SW480 (cell line): ENCODE data around the gene TAP1.
"Not testable (repeated sequence)": the region's sequence is repeated elsewhere in the genome, so short reads cannot be mapped to it uniquely, and the experiment has no call there.

Experiments
- DNase-seq: peaks from one replicate; pipeline ENCODE4 v3.0.0-alpha.2; 2016; ENCODE audit warnings: low spot score

Gene TAP1

DNA sequence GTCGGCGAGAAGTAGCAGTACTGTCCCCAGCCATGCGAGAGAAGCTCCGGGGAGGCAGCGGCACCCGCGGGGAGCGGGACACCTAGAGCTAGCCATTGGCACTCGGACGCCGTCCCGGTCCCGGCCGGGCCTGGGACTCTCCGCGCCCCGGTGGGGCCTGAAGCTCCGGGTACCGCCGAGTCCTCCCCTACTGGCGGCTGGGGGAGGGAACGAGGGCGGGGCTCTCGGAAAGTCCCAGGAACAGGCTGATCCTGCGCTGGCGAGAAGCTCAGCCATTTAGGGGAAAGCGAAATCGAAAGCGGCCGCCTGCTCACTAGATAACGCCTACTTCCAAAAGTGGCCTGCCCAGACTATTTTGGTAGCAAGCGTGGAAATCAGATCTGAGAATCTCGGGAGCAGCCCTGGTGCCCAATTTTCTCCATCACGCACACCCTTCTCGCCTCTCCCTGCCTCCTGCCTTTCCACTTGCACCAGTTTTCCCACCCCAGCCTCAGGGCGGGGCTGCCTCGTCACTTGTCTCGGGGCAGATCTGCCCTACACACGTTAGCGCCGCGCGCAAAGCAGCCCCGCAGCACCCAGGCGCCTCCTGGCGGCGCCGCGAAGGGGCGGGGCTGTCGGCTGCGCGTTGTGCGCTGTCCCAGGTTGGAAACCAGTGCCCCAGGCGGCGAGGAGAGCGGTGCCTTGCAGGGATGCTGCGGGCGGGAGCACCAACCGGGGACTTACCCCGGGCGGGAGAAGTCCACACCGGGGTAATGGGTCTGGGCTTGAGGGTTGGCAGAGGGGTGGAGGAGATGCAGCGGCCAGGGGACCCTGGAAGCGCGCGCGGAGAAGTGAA, at the start of gene TAP1, which contains the start of gene PSMB9:
Gene TAP1 (minus strand): TSS at position 164 of the 835 bp plus-strand sequence. CDS start 68 bp downstream, at position 96.
Gene PSMB9 (plus strand): TSS at position 652 of the 835 bp plus-strand sequence. CDS start 38 bp downstream, at position 690.
- peak; percentile 88 for DNase-seq

- DNase-seq, result no peak
These were observed 41.5 kb upstream of the TAP1 start for GRCh38 chr6:32895006-32895345.

DNA sequence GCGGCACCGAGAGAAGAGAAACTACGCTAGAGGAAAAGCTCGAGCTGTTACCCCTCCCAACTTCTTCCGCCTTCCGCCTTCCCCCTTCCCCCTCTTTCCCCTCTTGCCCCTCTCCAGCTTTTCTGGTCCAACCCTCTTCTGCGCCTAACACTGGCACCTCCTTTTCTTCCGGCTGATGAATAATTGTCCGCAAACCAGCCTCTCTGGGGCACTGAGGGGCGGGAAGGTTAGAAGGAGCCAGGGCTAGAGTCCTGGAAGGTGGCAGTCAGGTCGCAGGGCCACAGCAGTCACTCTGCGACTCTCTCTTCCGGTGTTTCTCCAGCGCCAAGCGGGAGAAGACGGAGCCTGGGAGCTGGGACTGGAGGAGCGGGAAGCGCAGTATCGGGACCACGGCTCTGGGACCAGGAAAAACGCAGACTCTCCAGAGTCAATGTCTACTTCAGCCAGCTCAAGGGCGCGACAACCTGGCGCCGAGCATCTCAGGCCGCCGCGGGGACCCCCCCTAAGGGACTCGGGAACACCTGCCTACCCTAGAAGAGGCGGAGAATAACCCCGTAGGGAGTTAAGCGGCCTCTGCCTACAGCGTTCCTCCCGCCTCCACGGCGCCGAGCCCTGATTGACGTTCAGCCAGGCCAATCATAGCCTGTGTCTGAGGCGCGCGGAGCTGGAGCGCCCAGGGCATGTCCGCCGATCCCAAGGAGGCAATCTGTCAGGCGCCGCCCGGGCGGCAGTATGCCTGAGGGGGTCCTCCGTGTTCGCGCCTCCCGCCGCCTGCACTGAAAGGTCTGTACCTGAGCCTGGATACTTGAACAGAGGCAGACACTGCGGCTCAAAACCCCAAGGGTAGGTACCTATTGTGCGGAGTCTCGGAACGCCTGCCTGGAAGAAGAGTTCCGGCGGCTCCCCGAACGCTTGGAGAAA, 40.8 kb upstream of the TAP1 start:
- peak; percentile 78 for DNase-seq

DNA sequence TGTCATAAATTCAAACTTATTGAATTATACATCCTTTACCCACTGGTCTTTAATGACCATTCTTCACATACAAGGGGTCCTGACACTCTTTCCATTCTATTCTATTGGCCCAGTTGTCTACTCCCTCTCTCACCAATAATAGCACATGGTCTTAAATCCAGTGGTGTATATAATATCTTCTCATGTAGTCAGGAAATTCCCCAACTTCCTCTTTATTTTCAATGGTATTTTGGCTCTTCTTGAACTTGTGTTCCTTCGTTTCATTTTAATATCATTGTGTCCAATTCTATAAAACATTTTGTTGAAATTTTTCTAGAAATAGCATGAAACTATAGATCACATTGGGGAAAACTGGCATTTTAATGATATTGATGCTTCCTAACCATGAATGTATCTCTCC, 37.3 kb upstream of the TAP1 start:
- no peak for DNase-seq

GRCh38 chr6:32889533-32889932, 36.0 kb upstream of the TAP1 start:
- DNase-seq, result no peak

- DNase-seq, result no peak
These were observed 35.1 kb upstream of the TAP1 start for GRCh38 chr6:32888576-32888975.

DNA sequence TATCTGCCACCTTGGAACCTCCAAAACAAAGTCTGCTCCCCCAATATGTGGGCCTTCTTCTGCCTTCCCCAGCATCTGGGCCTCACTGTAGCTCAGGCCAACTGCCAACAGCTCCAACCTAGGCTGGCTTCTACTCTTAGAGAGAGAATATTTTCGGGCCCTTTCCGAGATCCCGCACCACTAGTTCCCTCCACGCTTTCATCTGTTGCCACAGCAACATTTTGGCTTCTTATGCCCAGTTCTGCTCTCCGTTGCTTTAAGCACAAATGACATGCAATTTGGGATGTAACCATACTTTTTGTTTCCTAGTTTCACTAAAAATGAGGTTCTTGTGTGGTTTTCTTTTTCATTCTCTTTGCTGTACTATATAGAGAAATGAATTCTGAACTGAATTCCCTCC, 34.1 kb upstream of the TAP1 start:
- DNase-seq, result no peak

DNA sequence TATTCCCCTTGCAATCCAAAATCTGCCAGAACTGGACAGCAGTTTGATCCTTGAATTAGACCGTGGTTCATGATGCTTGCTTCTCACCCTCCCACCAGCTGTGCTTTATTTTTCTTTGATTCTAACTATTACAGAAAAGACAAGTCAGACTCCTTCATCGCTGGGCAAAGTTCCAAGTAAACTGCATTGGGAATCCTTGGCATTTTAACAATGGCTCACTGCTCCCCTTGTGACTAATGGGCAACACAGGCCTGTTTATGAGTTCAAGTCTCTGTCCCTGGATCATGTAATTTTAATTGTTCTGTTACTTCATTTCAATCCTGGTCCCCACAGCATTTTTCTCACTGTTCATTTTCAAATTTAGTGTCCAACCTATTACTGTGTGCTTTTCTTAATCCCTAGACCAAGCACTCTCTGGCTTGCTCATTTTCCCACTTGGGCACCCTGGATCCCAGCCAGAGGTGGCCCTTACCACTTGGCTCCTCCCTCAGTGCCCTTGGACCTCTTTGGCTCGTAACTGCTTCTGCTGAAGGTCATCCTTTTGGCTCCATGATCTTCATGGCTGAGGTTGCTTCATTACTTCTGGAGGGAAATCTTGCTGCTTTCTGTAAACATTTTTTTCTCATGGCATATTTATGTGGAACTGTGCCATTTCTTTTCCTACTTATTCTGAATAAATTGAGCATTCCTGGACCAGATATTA, 33.3 kb upstream of the TAP1 start:
- no peak for DNase-seq

- DNase-seq, result peak; percentile 64
These were observed 32.3 kb upstream of the TAP1 start for GRCh38 chr6:32885698-32886286.

GRCh38 chr6:32883789-32884188, 30.3 kb upstream of the TAP1 start:
- no peak for DNase-seq

GRCh38 chr6:32882879-32883250, 29.4 kb upstream of the TAP1 start:
- no peak for DNase-seq

- DNase-seq, result not testable (repeated sequence)
These were observed 27.5 kb upstream of the TAP1 start for GRCh38 chr6:32880962-32881361.

GRCh38 chr6:32879691-32880090, 26.2 kb upstream of the TAP1 start:
- no peak for DNase-seq

GRCh38 chr6:32876603-32877002, 23.1 kb upstream of the TAP1 start:
- no peak for DNase-seq

DNA sequence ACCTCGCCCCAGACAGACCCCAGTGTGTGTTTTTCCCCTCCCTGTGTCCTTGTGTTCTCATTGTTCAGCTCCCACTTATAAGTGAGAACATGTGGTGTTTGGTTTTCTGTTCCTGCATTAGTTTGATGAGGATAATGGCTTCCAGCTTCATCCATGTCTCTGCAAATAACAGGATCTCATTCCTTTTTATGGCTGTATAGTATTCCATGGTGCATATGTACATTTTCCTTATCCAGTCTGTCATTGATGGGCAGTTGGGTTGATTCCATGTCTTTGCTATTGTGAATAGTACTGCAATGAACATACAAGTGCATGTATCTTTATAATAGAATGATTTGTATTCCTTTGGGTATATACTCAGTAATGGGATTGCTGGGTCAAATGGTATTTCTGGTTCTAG, 20.4 kb upstream of the TAP1 start:
- DNase-seq, result not testable (repeated sequence)

GRCh38 chr6:32868257-32868788, 14.8 kb upstream of the TAP1 start:
- peak; percentile 47 for DNase-seq

DNA sequence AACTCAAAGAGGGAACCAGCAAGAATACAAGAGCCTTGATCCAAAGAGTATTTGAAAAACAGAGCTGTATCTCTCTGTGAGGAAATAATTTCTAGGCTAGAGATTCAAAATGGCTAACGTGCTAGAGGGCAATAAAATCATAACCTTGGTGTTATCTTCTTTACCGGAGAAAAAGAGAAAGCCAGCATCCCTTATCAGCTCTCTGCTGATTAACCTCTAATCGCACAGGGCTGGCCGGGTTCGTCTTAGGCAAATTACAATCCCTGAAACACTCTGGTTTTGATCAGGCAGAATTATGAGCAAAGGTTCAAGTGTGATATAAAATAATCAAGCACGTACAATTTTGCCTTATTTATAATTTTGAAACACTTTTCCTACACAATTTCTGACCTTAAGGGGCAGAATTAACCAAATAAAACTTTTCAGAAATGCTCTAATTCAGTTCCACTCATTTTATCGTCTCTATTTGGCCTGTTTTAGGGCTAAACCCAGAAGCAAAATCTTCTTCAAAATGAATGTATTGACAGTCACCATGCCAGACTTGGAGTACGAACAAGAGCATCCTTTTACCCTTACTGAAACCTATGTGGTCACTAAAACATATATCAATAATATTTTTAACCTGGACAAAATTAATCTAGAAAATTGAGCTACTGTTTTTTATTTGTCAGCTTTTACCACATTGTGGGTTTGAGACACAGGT, 14.2 kb upstream of the TAP1 start:
- no peak for DNase-seq

DNA sequence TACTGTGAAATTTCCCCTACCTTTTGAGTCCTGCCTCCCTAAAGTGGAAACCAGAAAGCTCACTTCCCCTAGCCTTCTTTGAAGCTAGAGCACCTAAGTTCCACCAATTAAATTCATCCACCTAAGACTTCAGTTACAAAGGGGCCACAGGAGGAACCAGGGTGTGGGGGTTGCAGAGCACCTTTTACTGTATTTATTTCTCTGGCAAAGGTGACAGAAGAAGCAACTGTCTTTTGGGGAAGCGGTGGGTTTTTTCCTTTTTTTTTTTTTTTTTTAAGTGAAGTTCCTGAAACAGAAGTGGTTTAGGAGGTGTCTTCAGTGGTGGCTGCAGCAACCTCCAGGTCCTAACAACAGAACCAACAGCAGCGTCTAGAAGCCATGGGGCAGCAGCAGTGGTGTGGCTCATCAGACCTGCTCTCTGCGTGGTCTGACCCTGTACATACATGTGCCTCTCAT, 13.5 kb upstream of the TAP1 start:
- no peak for DNase-seq

DNA sequence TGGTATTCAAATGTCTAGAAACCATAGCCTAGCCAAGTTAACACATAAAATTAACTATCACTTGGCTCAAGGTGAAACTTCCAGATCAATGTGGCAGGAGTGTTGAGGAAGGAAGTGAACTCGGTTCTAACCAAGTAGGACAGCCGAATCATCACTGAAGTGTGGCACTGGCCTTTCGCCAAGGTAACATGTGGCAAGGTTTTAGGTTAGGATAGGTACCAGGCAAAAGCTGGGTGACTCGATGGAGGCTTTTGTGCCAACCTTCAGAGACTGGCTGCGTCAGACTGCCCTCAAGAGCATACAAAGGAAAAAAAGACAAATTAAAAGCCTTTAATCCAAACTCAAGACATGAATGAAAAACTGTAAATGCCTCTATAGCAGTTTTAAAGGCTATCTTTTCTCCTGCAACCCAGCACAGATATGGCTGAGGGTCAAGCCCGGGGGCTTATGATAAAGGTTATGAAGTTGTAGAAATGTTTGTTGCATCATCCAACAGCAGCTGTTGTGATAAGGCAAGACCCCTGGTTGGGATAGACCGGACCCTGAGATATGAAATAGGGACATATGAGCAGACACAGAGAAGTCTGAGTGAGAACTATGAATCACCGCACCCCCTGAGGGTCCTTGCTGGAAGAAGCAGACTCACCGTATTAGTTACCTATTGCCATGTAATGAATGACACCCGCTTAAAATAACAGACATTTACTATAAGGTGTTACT, 12.4 kb upstream of the TAP1 start:
- no peak for DNase-seq

DNA sequence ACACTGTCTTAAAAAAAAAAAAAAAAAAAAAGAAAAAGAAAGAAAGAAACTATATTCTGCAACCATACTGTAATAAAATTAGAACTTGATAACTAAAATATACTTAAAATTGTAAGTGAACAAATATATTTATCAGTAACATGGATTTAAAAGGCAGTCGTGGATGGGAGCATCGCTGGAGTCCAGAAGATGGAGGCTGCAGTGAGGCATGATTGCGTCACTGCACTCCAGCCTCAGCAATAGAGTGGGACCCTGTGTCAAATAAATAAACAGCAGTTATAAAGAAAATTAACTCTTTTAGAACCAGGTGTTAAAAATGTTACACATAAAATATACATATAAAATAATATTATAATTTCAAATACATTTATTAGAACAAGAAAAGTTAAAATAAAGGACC, 9.2 kb upstream of the TAP1 start:
- no peak for DNase-seq
